ENCODE results near the gene MUSTN1. TPM values are rescaled to one million over a fixed set of nuclear protein-coding genes. Genes with fewer than 3 reads are reported as not detected.

Gene MUSTN1
- total RNA-seq, 1 experiment from 2014 or later = 0.49 TPM

DNA sequence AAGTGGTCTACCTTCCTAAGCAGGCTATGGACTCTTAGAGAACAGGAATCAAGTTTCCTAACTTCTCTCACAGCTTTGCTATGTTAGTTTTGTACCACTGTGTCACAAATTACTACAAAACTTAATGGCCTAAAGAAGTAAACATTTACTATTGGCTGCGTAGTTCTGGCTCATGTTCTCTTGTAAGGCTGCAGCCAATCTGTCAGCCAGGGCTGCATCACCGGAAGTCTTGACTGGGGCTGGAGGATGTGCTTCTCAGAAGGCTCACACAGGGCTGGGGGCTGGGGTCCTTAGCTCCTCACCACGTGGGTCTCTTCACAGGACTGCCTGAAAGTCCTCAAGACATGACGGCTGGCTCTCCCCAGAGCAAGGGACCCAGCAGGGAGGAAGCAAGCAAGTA lies 47.1 kb upstream of the MUSTN1 start:
- Histone ChIP-seq H3K9me3 (ENCODE audit: control insufficient read depth, insufficient read depth, low read depth, low read length) (no peaks in the 10 kb centered on the region), H3K4me3 (ENCODE audit: low read depth in 2 of 2, low read length in 2 of 2) (no peak overlapping the region), H3K36me3 (ENCODE audit: control insufficient read depth, insufficient read depth, low read length) (no peaks in the 10 kb centered on the region), H3K4me1 (ENCODE audit: control insufficient read depth, insufficient read depth, low read length) (no peaks in the 10 kb centered on the region), H3K27ac (ENCODE audit: low read length) (no peak overlapping the region), H3K27me3 (ENCODE audit: control insufficient read depth, insufficient read depth, low read length) (no peaks in the 10 kb centered on the region)
- TF ChIP-seq, protein P1, sequence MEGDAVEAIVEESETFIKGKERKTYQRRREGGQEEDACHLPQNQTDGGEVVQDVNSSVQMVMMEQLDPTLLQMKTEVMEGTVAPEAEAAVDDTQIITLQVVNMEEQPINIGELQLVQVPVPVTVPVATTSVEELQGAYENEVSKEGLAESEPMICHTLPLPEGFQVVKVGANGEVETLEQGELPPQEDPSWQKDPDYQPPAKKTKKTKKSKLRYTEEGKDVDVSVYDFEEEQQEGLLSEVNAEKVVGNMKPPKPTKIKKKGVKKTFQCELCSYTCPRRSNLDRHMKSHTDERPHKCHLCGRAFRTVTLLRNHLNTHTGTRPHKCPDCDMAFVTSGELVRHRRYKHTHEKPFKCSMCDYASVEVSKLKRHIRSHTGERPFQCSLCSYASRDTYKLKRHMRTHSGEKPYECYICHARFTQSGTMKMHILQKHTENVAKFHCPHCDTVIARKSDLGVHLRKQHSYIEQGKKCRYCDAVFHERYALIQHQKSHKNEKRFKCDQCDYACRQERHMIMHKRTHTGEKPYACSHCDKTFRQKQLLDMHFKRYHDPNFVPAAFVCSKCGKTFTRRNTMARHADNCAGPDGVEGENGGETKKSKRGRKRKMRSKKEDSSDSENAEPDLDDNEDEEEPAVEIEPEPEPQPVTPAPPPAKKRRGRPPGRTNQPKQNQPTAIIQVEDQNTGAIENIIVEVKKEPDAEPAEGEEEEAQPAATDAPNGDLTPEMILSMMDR (IDR thresholded peaks at IDR 0.05) = no peak
- TF ChIP-seq SIN3A (IDR thresholded peaks at IDR 0.05; ENCODE audit: borderline replicate concordance, insufficient read depth, low read depth, low read length) (no peak), TCF7L2 (IDR thresholded peaks at IDR 0.05; ENCODE audit: low read depth, low read length) (no peak), POLR2AphosphoS5 (IDR thresholded peaks at IDR 0.05; ENCODE audit: low read depth, low read length) (no peak)
- TF ChIP-seq, protein P2, sequence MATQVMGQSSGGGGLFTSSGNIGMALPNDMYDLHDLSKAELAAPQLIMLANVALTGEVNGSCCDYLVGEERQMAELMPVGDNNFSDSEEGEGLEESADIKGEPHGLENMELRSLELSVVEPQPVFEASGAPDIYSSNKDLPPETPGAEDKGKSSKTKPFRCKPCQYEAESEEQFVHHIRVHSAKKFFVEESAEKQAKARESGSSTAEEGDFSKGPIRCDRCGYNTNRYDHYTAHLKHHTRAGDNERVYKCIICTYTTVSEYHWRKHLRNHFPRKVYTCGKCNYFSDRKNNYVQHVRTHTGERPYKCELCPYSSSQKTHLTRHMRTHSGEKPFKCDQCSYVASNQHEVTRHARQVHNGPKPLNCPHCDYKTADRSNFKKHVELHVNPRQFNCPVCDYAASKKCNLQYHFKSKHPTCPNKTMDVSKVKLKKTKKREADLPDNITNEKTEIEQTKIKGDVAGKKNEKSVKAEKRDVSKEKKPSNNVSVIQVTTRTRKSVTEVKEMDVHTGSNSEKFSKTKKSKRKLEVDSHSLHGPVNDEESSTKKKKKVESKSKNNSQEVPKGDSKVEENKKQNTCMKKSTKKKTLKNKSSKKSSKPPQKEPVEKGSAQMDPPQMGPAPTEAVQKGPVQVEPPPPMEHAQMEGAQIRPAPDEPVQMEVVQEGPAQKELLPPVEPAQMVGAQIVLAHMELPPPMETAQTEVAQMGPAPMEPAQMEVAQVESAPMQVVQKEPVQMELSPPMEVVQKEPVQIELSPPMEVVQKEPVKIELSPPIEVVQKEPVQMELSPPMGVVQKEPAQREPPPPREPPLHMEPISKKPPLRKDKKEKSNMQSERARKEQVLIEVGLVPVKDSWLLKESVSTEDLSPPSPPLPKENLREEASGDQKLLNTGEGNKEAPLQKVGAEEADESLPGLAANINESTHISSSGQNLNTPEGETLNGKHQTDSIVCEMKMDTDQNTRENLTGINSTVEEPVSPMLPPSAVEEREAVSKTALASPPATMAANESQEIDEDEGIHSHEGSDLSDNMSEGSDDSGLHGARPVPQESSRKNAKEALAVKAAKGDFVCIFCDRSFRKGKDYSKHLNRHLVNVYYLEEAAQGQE (IDR thresholded peaks at IDR 0.05; ENCODE audit: insufficient read depth in 1 of 2, low read depth in 2 of 2, low read length in 1 of 2) = no peak
- ATAC-seq (no peak), DNase-seq (ENCODE audit: low read depth, low spot score) (no peak)
- no TSS peak for BruUV-seq (replicated peaks)
- CTCF ChIA-PET = no interaction called here
- intact Hi-C loops (cut with micrococcal nuclease; ENCODE audit: unreplicated experiment) (no loop called here), in situ Hi-C loops (cut with HindIII; ENCODE audit: low pct_unique_long_range_greater_than_20kb, low sequenced_read_pairs) (no loop called here)
- POLR2A ChIA-PET = interaction anchor here (0.6 kb wide), 1 partner anchor 19 kb away, joined by 16 read pairs; no protein-coding TSS in a partner anchor

DNA sequence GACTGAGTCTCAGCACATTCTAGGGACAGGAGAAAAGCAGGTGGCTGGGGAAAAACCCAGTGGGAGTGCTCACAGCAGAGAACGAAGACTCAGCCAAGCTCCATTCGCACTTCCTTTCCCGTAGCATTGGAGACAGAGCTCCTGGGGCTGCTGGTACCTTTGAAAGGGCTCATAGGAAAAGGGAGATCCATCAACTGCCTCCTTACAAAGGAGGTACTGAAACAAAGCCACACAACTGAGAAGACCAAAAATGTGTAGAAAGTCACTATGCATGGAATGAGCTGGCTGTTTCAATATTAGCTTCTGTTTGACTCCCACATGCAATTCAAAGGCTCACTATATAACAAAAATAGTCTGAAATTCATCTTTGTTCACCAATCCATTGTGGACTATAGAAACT lies 45.7 kb upstream of the MUSTN1 start:
- Histone ChIP-seq H3K36me3 (ENCODE audit: control insufficient read depth, insufficient read depth, low read length) (no peaks in the 10 kb centered on the region), H3K4me3 (ENCODE audit: low read depth in 2 of 2, low read length in 2 of 2) (no peak overlapping the region), H3K27ac (ENCODE audit: low read length) (no peak overlapping the region), H3K9me3 (ENCODE audit: control insufficient read depth, insufficient read depth, low read depth, low read length) (no peaks in the 10 kb centered on the region), H3K27me3 (ENCODE audit: control insufficient read depth, insufficient read depth, low read length) (no peaks in the 10 kb centered on the region), H3K4me1 (ENCODE audit: control insufficient read depth, insufficient read depth, low read length) (no peaks in the 10 kb centered on the region)
- no TSS peak for BruUV-seq (replicated peaks)
- DNase-seq (ENCODE audit: low read depth, low spot score) = no peak
- no peak for ATAC-seq
- in situ Hi-C loops (cut with HindIII; ENCODE audit: low pct_unique_long_range_greater_than_20kb, low sequenced_read_pairs) = no loop called here
- TF ChIP-seq, protein P2 (IDR thresholded peaks at IDR 0.05; ENCODE audit: insufficient read depth in 1 of 2, low read depth in 2 of 2, low read length in 1 of 2) = no peak
- ChIA-PET CTCF (no interaction called here), POLR2A (no interaction called here)
- intact Hi-C loops (cut with micrococcal nuclease; ENCODE audit: unreplicated experiment) = no loop called here
